Activated CD8-positive, alpha-beta T cell treated with anti-CD3 and anti-CD28 coated beads for 36 hours (primary cell): ENCODE measurements around the gene SLC2A14. TPM values are rescaled to one million over a fixed set of nuclear protein-coding genes. Genes with fewer than 3 reads are reported as not detected.
A peak's percentile ranks its signal among the peaks of the same experiment; 100 is the strongest.
"Not testable (repeated sequence)": the region's sequence is repeated elsewhere in the genome, so short reads cannot be mapped to it uniquely, and the experiment has no call there.

Experiments
- ATAC-seq: fragments of 200-7000 bp; cut with Tn5 transposase; one replicate; pipeline ENCODE4 v1.10.0; 2021; ENCODE audit warnings: mild to moderate bottlenecking, moderate library complexity
- CTCF ChIA-PET: fragments of 350-600 bp; sonication (Branson Sonifier 250); formaldehyde crosslinking; loops from one replicate; lab custom pipeline; 2021; ENCODE audit warnings: antibody characterized with exemption; lab: Charles Lee
- POLR2A ChIA-PET: fragments of 350-600 bp; sonication (Branson Sonifier 250); formaldehyde crosslinking; loops from one replicate; lab custom pipeline; 2021; ENCODE audit warnings: antibody characterized with exemption; lab: Charles Lee
- DNase-seq: peaks from one replicate; pipeline ENCODE4 v3.0.0-alpha.2; 2020
- H3K27ac Mint-ChIP-seq: one replicate; pipeline ENCODE4 v1.8.0; 2021; ENCODE audit warnings: mild to moderate bottlenecking, mixed read lengths
- H3K27me3 Mint-ChIP-seq: one replicate; pipeline ENCODE4 v1.8.0; 2021; ENCODE audit warnings: mixed read lengths
- H3K36me3 Mint-ChIP-seq: one replicate; pipeline ENCODE4 v1.8.0; 2021; ENCODE audit warnings: low read depth, mixed read lengths
- H3K4me1 Mint-ChIP-seq: one replicate; pipeline ENCODE4 v1.8.0; 2021; ENCODE audit warnings: low read depth, mixed read lengths
- H3K4me3 Mint-ChIP-seq: one replicate; pipeline ENCODE4 v1.8.0; 2021; ENCODE audit warnings: mild to moderate bottlenecking, moderate library complexity, mixed read lengths
- H3K9me3 Mint-ChIP-seq: one replicate; pipeline ENCODE4 v1.8.0; 2021; ENCODE audit warnings: mixed read lengths
- CTCF ChIP-seq: fragments of 200-600 bp; IDR thresholded peaks from one replicate; pipeline ENCODE4 v1.8.0; 2022; ENCODE audit warnings: antibody characterized with exemption, mild to moderate bottlenecking
- intact Hi-C: fragments of 100-400 bp; cut with micrococcal nuclease; formaldehyde crosslinking; loops from one replicate; pipeline ENCODE4 v1.10.0; 2022
- total RNA-seq, 2 experiments: library from RNA; stranded (reverse); gene quantifications; one replicate each; pipeline ENCODE4 v1.2.3, GENCODE V29; 2021

Gene SLC2A14
- total RNA-seq, 2 experiments from 2014 or later: 0.22 to 0.29 TPM

- peak; percentile 64 for DNase-seq
- H3K27ac Mint-ChIP-seq: peak overlapping the region; percentile 17
- ATAC-seq: peak; percentile 74
- no peaks in the 10 kb centered on the region for H3K9me3 Mint-ChIP-seq
- no peak overlapping the region for H3K4me3 Mint-ChIP-seq
- ChIA-PET CTCF (interaction anchor here (0.6 to 1.1 kb wide), 2 partner anchors 10 to 162 kb away, joined by 3 read pairs; no protein-coding TSS in a partner anchor), POLR2A (interaction anchor here (0.6 kb wide), 1 partner anchor 75 kb away, joined by 3 read pairs; no protein-coding TSS in a partner anchor)
- no peak for TF ChIP-seq CTCF
- peaks cover 20% of the 10 kb centered on the region for H3K4me1 Mint-ChIP-seq
- intact Hi-C loops: no loop called here
- H3K27me3 Mint-ChIP-seq: no peaks in the 10 kb centered on the region
- H3K36me3 Mint-ChIP-seq: peaks cover 30% of the 10 kb centered on the region
These were observed 43.1 kb upstream of the SLC2A14 start for GRCh38 chr12:7915661-7916403.

- H3K4me1 Mint-ChIP-seq, H3K27ac Mint-ChIP-seq, H3K27me3 Mint-ChIP-seq, DNase-seq, CTCF ChIA-PET, H3K4me3 Mint-ChIP-seq, H3K9me3 Mint-ChIP-seq, intact Hi-C loops, H3K36me3 Mint-ChIP-seq, ATAC-seq: not testable (repeated sequence)
- POLR2A ChIA-PET: interaction anchor here (0.7 kb wide), 1 partner anchor 8 kb away, joined by 4 read pairs; no protein-coding TSS in a partner anchor
These were observed 37.4 kb upstream of the SLC2A14 start for GRCh38 chr12:7910106-7910505.

GRCh38 chr12:7907009-7907408, 34.3 kb upstream of the SLC2A14 start:
- POLR2A ChIA-PET: no interaction called here
- CTCF ChIA-PET: interaction anchor here (0.9 to 1.9 kb wide), 3 partner anchors 46 to 88 kb away, joined by 3 to 10 read pairs (median 3); no protein-coding TSS in a partner anchor
- DNase-seq: peak; percentile 64

GRCh38 chr12:7906303-7906702, 33.6 kb upstream of the SLC2A14 start:
- H3K27me3 Mint-ChIP-seq, H3K27ac Mint-ChIP-seq, H3K9me3 Mint-ChIP-seq, H3K36me3 Mint-ChIP-seq, DNase-seq, ATAC-seq, H3K4me1 Mint-ChIP-seq, H3K4me3 Mint-ChIP-seq, intact Hi-C loops: not testable (repeated sequence)
- CTCF ChIA-PET: interaction anchor here (1.1 kb wide), 1 partner anchor 59 kb away, joined by 3 read pairs; no protein-coding TSS in a partner anchor
- POLR2A ChIA-PET: interaction anchor here (0.7 kb wide), 1 partner anchor 16 kb away, joined by 5 read pairs; no protein-coding TSS in a partner anchor

More at GRCh38 chr12:7907009-7907408, 34.3 kb upstream of the SLC2A14 start:
- peak; percentile 17 for ATAC-seq
- TF ChIP-seq CTCF: no peak
- intact Hi-C loops: no loop called here
- Mint-ChIP-seq H3K36me3 (no peaks in the 10 kb centered on the region), H3K27me3 (no peaks in the 10 kb centered on the region), H3K4me3 (no peak overlapping the region), H3K9me3 (no peaks in the 10 kb centered on the region), H3K4me1 (no peaks in the 10 kb centered on the region), H3K27ac (no peak overlapping the region)

GRCh38 chr12:7905600-7906125, 32.9 kb upstream of the SLC2A14 start:
- H3K9me3 Mint-ChIP-seq, H3K27ac Mint-ChIP-seq, DNase-seq, H3K4me3 Mint-ChIP-seq, H3K36me3 Mint-ChIP-seq, H3K27me3 Mint-ChIP-seq, ATAC-seq, H3K4me1 Mint-ChIP-seq, intact Hi-C loops: not testable (repeated sequence)
- ChIA-PET CTCF (interaction anchor here (1.1 to 2.2 kb wide), 3 partner anchors 27 to 110 kb away, joined by 3 to 4 read pairs (median 3); no protein-coding TSS in a partner anchor), POLR2A (interaction anchor here (0.7 to 1.6 kb wide), 2 partner anchors 15 to 20 kb away, joined by 5 read pairs; no protein-coding TSS in a partner anchor)

GRCh38 chr12:7905071-7905470, 32.4 kb upstream of the SLC2A14 start:
- TF ChIP-seq CTCF: no peak

GRCh38 chr12:7902416-7902815, 29.7 kb upstream of the SLC2A14 start:
- H3K4me1 Mint-ChIP-seq, DNase-seq, H3K9me3 Mint-ChIP-seq, intact Hi-C loops, H3K4me3 Mint-ChIP-seq, H3K27ac Mint-ChIP-seq, H3K36me3 Mint-ChIP-seq, H3K27me3 Mint-ChIP-seq, POLR2A ChIA-PET, ATAC-seq: not testable (repeated sequence)
- CTCF ChIA-PET: interaction anchor here (1.2 kb wide), 1 partner anchor 176 kb away, joined by 3 read pairs; no protein-coding TSS in a partner anchor

More at GRCh38 chr12:7905071-7905470, 32.4 kb upstream of the SLC2A14 start:
- ATAC-seq (no peak), DNase-seq (no peak)
- CTCF ChIA-PET: interaction anchor here (1.1 to 2.2 kb wide), 3 partner anchors 28 to 109 kb away, joined by 3 to 4 read pairs (median 3); no protein-coding TSS in a partner anchor
- no peaks in the 10 kb centered on the region for H3K36me3 Mint-ChIP-seq
- POLR2A ChIA-PET: interaction anchor here (1.6 kb wide), 1 partner anchor 21 kb away, joined by 5 read pairs; no protein-coding TSS in a partner anchor
- H3K9me3 Mint-ChIP-seq: no peaks in the 10 kb centered on the region
- intact Hi-C loops: no loop called here
- H3K4me1 Mint-ChIP-seq: no peaks in the 10 kb centered on the region
- no peak overlapping the region for H3K27ac Mint-ChIP-seq
- no peaks in the 10 kb centered on the region for H3K27me3 Mint-ChIP-seq
- H3K4me3 Mint-ChIP-seq: no peak overlapping the region
